Trophoblast cell (in vitro differentiated cells and primary cell): Measurements from ENCODE around the gene MGMT.

Source experiments
- DNase-seq, 2 donors: peaks; one replicate each; pipeline ENCODE4 v3.0.0-alpha.2; 2016
- H2AFZ ChIP-seq: 2 replicates; pipeline ENCODE4 v1.6.1; 2013; ENCODE audit warnings: low read length, moderate library complexity, mild to moderate bottlenecking; ENCODE audit not compliant: insufficient read depth, poor library complexity
- H2AK5ac ChIP-seq: 2 replicates; pipeline ENCODE4 v1.6.1; 2013; ENCODE audit warnings: mild to moderate bottlenecking, low read length
- H2BK120ac ChIP-seq: 2 replicates; pipeline ENCODE4 v1.6.1; 2013; ENCODE audit warnings: low read length, mild to moderate bottlenecking, moderate library complexity; ENCODE audit not compliant: insufficient read depth, poor library complexity
- H2BK12ac ChIP-seq: 2 replicates; pipeline ENCODE4 v1.6.1; 2013; ENCODE audit warnings: mild to moderate bottlenecking, low read length, moderate library complexity
- H2BK5ac ChIP-seq: 2 replicates; pipeline ENCODE4 v1.6.1; 2013; ENCODE audit warnings: low read length, low read depth, moderate library complexity, mild to moderate bottlenecking; ENCODE audit not compliant: poor library complexity
- H3K14ac ChIP-seq: 2 replicates; pipeline ENCODE4 v1.6.1; 2013; ENCODE audit warnings: mild to moderate bottlenecking, low read length
- H3K18ac ChIP-seq: 2 replicates; pipeline ENCODE4 v1.6.1; 2013; ENCODE audit warnings: mild to moderate bottlenecking, low read length
- H3K23ac ChIP-seq: 2 replicates; pipeline ENCODE4 v1.6.1; 2013; ENCODE audit warnings: low read length
- H3K27ac ChIP-seq: 2 replicates; pipeline ENCODE4 v1.5.1; 2013; ENCODE audit warnings: low read depth, mild to moderate bottlenecking, inconsistent platforms, low read length, moderate library complexity
- H3K27me3 ChIP-seq: 2 replicates; pipeline ENCODE4 v1.6.1; 2013; ENCODE audit warnings: inconsistent platforms, mild to moderate bottlenecking, low read length, moderate library complexity; ENCODE audit not compliant: insufficient read depth
- H3K36me3 ChIP-seq, 2 experiments: 1 replicate in 1 of 2; 2 replicates in 1 of 2; pipeline ENCODE4 v1.6.1; 2013; ENCODE audit warnings: low read length in 2 of 2, mild to moderate bottlenecking in 2 of 2, moderate library complexity in 1 of 2; ENCODE audit not compliant: insufficient read depth in 2 of 2, control insufficient read depth in 1 of 2
- H3K4ac ChIP-seq: 2 replicates; pipeline ENCODE4 v1.6.1; 2013; ENCODE audit warnings: low read depth, mild to moderate bottlenecking, low read length, moderate library complexity
- H3K4me1 ChIP-seq, 2 experiments: 1 replicate in 1 of 2; 2 replicates in 1 of 2; pipeline ENCODE4 v1.6.1; 2013; ENCODE audit warnings: low read length in 2 of 2, mild to moderate bottlenecking in 2 of 2, moderate library complexity in 1 of 2; ENCODE audit not compliant: insufficient read depth in 2 of 2, control insufficient read depth in 1 of 2
- H3K4me2 ChIP-seq: 2 replicates; pipeline ENCODE4 v1.6.1; 2013; ENCODE audit warnings: inconsistent platforms, mild to moderate bottlenecking, low read length, moderate library complexity
- H3K4me3 ChIP-seq: 2 replicates; pipeline ENCODE4 v1.5.1; 2013; ENCODE audit warnings: mild to moderate bottlenecking, low read depth, low read length, inconsistent platforms
- H3K79me1 ChIP-seq: one replicate; pipeline ENCODE4 v1.6.1; 2013; ENCODE audit warnings: low read length
- H3K79me2 ChIP-seq: 2 replicates; pipeline ENCODE4 v1.6.1; 2013; ENCODE audit warnings: low read length, mild to moderate bottlenecking; ENCODE audit not compliant: control insufficient read depth, insufficient read depth, poor library complexity
- H3K9ac ChIP-seq: 2 replicates; pipeline ENCODE4 v1.6.1; 2013; ENCODE audit warnings: mild to moderate bottlenecking, low read length
- H3K9me3 ChIP-seq: 2 replicates; pipeline ENCODE4 v1.6.1; 2013; ENCODE audit warnings: low read depth, mild to moderate bottlenecking, control low read depth, inconsistent platforms, low read length; ENCODE audit not compliant: insufficient read depth
- H4K12ac ChIP-seq: 2 replicates; pipeline ENCODE4 v1.6.1; 2013; ENCODE audit warnings: low read depth, mild to moderate bottlenecking, low read length, moderate library complexity
- H4K8ac ChIP-seq: 2 replicates; pipeline ENCODE4 v1.6.1; 2013; ENCODE audit warnings: low read depth, mild to moderate bottlenecking, low read length, moderate library complexity
- H4K91ac ChIP-seq: one replicate; pipeline ENCODE4 v1.6.1; 2013; ENCODE audit warnings: low read depth, mild to moderate bottlenecking, low read length, moderate library complexity
- WGBS: extraction: QIAGEN DNeasy Blood & Tissue Kit; methylation state at CpG from one replicate; pipeline ENCODE4 v1.1.7; 2013; ENCODE audit warnings: missing lambda C conversion rate; ENCODE audit not compliant: insufficient read length, insufficient coverage; ENCODE audit errors: extremely low coverage; 5-methylcytosine and 5-hydroxymethylcytosine counted together

The MGMT gene

DNA sequence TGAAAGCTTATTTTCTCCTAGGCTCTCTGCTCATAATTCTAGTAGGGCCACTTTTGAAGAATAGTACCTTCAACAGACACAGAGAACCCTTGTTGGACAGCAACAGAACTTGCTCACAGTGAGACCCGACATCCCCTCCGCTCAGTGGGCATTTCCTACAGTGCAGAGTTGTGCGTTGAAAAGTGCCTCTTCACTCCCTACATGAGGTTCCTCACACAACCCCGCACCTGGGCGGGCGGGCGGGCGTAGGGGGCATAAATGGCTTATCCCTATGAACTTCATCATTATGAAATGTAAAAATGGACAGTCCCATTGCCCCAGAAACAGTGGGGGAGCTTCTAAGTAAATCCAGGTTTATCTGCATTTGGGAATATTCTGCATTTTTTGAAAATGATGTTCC lies 174.9 kb downstream of the MGMT start:
- Histone ChIP-seq H4K12ac (no peak overlapping the region), H3K27ac (no peak overlapping the region), H3K79me1 (no peaks in the 10 kb centered on the region), H3K4me2 (no peak overlapping the region), H3K36me3 (no peaks in the 10 kb centered on the region), H3K14ac (no peak overlapping the region), H3K23ac (no peak overlapping the region), H3K4me1 (peaks cover 0 to 6% of the 10 kb centered on the region in 2 experiments), H2AK5ac (no peak overlapping the region), H2BK5ac (no peak overlapping the region), H4K91ac (no peak overlapping the region), H4K8ac (no peak overlapping the region), H2BK120ac (no peak overlapping the region), H3K27me3 (no peaks in the 10 kb centered on the region), H3K79me2 (no peaks in the 10 kb centered on the region), H2BK12ac (no peak overlapping the region), H3K18ac (no peak overlapping the region), H2AFZ (no peak overlapping the region), H3K4me3 (no peak overlapping the region), H3K9ac (no peak overlapping the region), H3K4ac (no peak overlapping the region), H3K9me3 (peaks cover 3% of the 10 kb centered on the region)
- no peak for DNase-seq
- no CpG with 5 or more reads among the region's 8 CpGs for whole genome bisulfite sequencing

DNA sequence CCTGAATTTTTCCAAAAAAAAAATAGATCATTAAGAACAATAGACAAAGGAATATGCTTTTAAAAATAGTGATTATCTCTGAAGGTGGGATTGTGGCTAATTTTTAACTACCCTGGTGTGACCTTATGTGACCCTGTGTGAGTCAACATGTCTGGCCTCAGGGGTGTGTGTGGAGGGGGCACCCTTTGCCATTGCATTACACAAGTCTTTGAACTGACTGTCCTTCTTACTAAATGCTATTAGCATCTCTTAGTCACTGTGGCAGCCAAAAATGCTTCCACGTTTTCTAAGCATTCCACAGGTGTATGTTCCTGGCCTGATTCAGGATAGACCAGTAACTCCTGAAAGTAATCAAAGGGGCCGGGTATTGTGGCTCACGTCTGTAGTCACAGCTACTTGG lies 175.4 kb downstream of the MGMT start:
- no peak overlapping the region for H3K4me2 ChIP-seq
- H3K9ac ChIP-seq: no peak overlapping the region
- H2BK12ac ChIP-seq: no peak overlapping the region
- H3K4me1 ChIP-seq: peaks cover 0 to 6% of the 10 kb centered on the region in 2 experiments
- H3K36me3 ChIP-seq: no peaks in the 10 kb centered on the region
- no peaks in the 10 kb centered on the region for H3K79me2 ChIP-seq
- no CpG with 5 or more reads among the region's 3 CpGs for WGBS
- no peak overlapping the region for H4K12ac ChIP-seq
- H3K27ac ChIP-seq: no peak overlapping the region
- H2BK5ac ChIP-seq: no peak overlapping the region
- H3K14ac ChIP-seq: no peak overlapping the region
- no peak overlapping the region for H3K23ac ChIP-seq
- no peak overlapping the region for H3K4ac ChIP-seq
- H3K27me3 ChIP-seq: no peaks in the 10 kb centered on the region
- no peak overlapping the region for H2AFZ ChIP-seq
- H4K8ac ChIP-seq: no peak overlapping the region
- DNase-seq: peak; percentile 85 to 91
- H3K79me1 ChIP-seq: no peaks in the 10 kb centered on the region
- no peak overlapping the region for H4K91ac ChIP-seq
- H3K4me3 ChIP-seq: no peak overlapping the region
- H3K18ac ChIP-seq: no peak overlapping the region
- H2AK5ac ChIP-seq: no peak overlapping the region
- peaks cover 3% of the 10 kb centered on the region for H3K9me3 ChIP-seq
- no peak overlapping the region for H2BK120ac ChIP-seq

DNA sequence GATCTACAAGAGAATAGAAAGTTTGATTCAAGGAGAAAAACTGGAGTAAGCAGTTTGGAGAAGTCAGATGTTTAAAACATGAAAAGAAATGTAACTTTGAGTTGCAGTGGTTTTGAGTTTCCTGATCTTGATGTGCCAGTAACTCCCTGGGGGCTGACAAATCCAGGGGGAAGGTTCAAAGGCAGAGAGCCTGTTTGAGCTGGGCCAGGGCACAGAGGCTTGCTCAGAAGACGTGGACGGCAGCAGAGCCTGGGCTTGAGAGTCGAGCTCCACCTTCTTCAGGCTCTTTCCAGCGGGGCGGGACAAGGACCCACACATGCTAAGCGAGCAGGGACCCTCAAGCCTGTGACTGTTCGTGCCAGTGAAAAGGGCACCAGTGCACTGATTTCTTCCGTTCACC lies 176.2 kb downstream of the MGMT start:
- H2BK5ac ChIP-seq: no peak overlapping the region
- H3K4me3 ChIP-seq: no peak overlapping the region
- H3K4ac ChIP-seq: no peak overlapping the region
- H3K14ac ChIP-seq: no peak overlapping the region
- WGBS: no CpG with 5 or more reads among the region's 8 CpGs
- no peak overlapping the region for H4K12ac ChIP-seq
- H3K36me3 ChIP-seq: no peaks in the 10 kb centered on the region
- H3K4me2 ChIP-seq: no peak overlapping the region
- peaks cover 3% of the 10 kb centered on the region for H3K9me3 ChIP-seq
- no peak overlapping the region for H2BK12ac ChIP-seq
- no peak overlapping the region for H2AFZ ChIP-seq
- no peak for DNase-seq
- H4K8ac ChIP-seq: no peak overlapping the region
- H3K18ac ChIP-seq: no peak overlapping the region
- no peaks in the 10 kb centered on the region for H3K27me3 ChIP-seq
- H3K9ac ChIP-seq: no peak overlapping the region
- H3K79me2 ChIP-seq: no peaks in the 10 kb centered on the region
- no peak overlapping the region for H2BK120ac ChIP-seq
- no peak overlapping the region for H3K23ac ChIP-seq
- H3K27ac ChIP-seq: no peak overlapping the region
- H3K4me1 ChIP-seq: peaks cover 0 to 6% of the 10 kb centered on the region in 2 experiments
- no peaks in the 10 kb centered on the region for H3K79me1 ChIP-seq
- no peak overlapping the region for H2AK5ac ChIP-seq
- H4K91ac ChIP-seq: no peak overlapping the region

DNA sequence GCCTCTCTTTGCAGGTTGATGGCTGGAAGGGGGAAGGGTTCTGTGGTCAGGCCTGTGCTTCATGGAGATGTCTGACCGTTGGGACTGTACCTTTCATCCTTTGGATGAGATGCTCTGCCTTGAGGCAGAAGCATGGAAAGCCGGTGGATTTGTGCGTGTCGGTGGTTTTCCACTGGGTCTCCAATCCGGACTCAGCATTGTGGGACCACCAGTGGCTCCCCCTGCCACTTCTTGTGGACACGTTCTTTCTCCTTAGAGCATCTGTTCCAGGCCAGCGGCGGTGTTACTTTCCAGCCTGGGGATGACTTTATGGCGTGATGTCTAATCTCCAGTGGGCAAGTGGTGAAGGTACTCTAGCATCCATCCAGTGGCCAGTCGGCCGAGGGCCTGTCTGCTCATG lies 178.4 kb downstream of the MGMT start:
- Histone ChIP-seq H2AK5ac (no peak overlapping the region), H3K9me3 (peaks cover 3% of the 10 kb centered on the region), H2AFZ (no peak overlapping the region)

More for the DNA sequence above, 178.4 kb downstream of the MGMT start:
- Histone ChIP-seq H3K4ac (no peak overlapping the region), H3K4me1 (peaks cover 0 to 6% of the 10 kb centered on the region in 2 experiments), H4K91ac (no peak overlapping the region), H4K12ac (no peak overlapping the region), H3K79me1 (no peaks in the 10 kb centered on the region), H3K18ac (no peak overlapping the region), H3K14ac (no peak overlapping the region), H2BK12ac (no peak overlapping the region), H3K36me3 (no peaks in the 10 kb centered on the region), H3K27ac (no peak overlapping the region), H2BK5ac (no peak overlapping the region), H3K9ac (no peak overlapping the region), H2BK120ac (no peak overlapping the region), H3K79me2 (no peaks in the 10 kb centered on the region), H4K8ac (no peak overlapping the region), H3K23ac (no peak overlapping the region), H3K4me2 (no peak overlapping the region), H3K27me3 (no peaks in the 10 kb centered on the region), H3K4me3 (no peak overlapping the region)
- no CpG with 5 or more reads among the region's 11 CpGs for WGBS
- DNase-seq: no peak
